ENCODE data around the gene QRICH1. TPM values are rescaled to one million over a fixed set of nuclear protein-coding genes. Genes with fewer than 3 reads are reported as not detected.

QRICH1 gene
- total RNA-seq, 1 experiment from 2014 or later, result 123 TPM

DNA sequence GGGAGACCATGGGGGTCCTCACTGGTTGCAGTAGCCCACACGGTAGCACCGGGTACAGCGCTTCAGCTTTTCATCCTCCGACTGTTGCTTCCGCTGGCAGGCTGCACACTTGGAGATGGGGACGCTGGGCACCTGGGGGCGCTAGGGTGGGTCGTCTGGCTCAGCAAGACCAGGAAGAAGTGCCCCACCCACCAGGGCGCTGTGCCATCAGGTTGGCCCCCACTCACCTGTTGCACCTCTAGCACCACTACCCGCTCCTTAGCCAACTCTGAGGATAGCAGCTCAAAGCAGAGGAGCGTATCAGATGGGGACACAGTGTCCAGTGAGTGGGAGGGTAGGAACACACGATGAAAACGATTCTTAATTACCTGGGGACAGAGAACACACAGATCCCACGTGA is 18.4 kb upstream of the QRICH1 start:
- H3K4me1 Mint-ChIP-seq, result no peaks in the 10 kb centered on the region
- CTCF ChIA-PET, result no interaction called here
- no peaks in the 10 kb centered on the region for H3K27me3 Mint-ChIP-seq (ENCODE audit: low read depth)
- H3K36me3 Mint-ChIP-seq, result peaks cover 48% of the 10 kb centered on the region
- TF ChIP-seq CTCF (IDR thresholded peaks at IDR 0.05) (no peak), CREB1 (CRISPR knock-in tag; IDR thresholded peaks at IDR 0.05) (no peak), CBFB (CRISPR knock-in tag; IDR thresholded peaks at IDR 0.05; ENCODE audit: low read depth) (no peak), MLX (CRISPR knock-in tag; IDR thresholded peaks at IDR 0.05) (no peak), MAX (CRISPR knock-in tag; IDR thresholded peaks at IDR 0.05) (no peak), RORB (CRISPR knock-in tag; IDR thresholded peaks at IDR 0.05) (no peak), NR3C1 (CRISPR knock-in tag; conservative IDR thresholded peaks at IDR 0.05; ENCODE audit: low read depth) (no peak), KAT7 (CRISPR knock-in tag; IDR thresholded peaks at IDR 0.05; ENCODE audit: borderline replicate concordance) (no peak), ZNF138 (CRISPR knock-in tag; conservative IDR thresholded peaks at IDR 0.05) (no peak), ZNF121 (CRISPR knock-in tag; IDR thresholded peaks at IDR 0.05) (no peak), JUN (CRISPR knock-in tag; IDR thresholded peaks at IDR 0.05) (no peak), ZBTB21 (CRISPR knock-in tag; IDR thresholded peaks at IDR 0.05; ENCODE audit: borderline replicate concordance) (no peak), GRHL2 (CRISPR knock-in tag; IDR thresholded peaks at IDR 0.05; ENCODE audit: insufficient replicate concordance, severe bottlenecking) (no peak)
- TF ChIP-seq, protein P1, sequence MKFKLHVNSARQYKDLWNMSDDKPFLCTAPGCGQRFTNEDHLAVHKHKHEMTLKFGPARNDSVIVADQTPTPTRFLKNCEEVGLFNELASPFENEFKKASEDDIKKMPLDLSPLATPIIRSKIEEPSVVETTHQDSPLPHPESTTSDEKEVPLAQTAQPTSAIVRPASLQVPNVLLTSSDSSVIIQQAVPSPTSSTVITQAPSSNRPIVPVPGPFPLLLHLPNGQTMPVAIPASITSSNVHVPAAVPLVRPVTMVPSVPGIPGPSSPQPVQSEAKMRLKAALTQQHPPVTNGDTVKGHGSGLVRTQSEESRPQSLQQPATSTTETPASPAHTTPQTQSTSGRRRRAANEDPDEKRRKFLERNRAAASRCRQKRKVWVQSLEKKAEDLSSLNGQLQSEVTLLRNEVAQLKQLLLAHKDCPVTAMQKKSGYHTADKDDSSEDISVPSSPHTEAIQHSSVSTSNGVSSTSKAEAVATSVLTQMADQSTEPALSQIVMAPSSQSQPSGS (CRISPR knock-in tag; IDR thresholded peaks at IDR 0.05; ENCODE audit: borderline replicate concordance, low read depth), result no peak
- TF ChIP-seq, protein P2, sequence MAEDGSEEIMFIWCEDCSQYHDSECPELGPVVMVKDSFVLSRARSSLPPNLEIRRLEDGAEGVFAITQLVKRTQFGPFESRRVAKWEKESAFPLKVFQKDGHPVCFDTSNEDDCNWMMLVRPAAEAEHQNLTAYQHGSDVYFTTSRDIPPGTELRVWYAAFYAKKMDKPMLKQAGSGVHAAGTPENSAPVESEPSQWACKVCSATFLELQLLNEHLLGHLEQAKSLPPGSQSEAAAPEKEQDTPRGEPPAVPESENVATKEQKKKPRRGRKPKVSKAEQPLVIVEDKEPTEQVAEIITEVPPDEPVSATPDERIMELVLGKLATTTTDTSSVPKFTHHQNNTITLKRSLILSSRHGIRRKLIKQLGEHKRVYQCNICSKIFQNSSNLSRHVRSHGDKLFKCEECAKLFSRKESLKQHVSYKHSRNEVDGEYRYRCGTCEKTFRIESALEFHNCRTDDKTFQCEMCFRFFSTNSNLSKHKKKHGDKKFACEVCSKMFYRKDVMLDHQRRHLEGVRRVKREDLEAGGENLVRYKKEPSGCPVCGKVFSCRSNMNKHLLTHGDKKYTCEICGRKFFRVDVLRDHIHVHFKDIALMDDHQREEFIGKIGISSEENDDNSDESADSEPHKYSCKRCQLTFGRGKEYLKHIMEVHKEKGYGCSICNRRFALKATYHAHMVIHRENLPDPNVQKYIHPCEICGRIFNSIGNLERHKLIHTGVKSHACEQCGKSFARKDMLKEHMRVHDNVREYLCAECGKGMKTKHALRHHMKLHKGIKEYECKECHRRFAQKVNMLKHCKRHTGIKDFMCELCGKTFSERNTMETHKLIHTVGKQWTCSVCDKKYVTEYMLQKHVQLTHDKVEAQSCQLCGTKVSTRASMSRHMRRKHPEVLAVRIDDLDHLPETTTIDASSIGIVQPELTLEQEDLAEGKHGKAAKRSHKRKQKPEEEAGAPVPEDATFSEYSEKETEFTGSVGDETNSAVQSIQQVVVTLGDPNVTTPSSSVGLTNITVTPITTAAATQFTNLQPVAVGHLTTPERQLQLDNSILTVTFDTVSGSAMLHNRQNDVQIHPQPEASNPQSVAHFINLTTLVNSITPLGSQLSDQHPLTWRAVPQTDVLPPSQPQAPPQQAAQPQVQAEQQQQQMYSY (CRISPR knock-in tag; IDR thresholded peaks at IDR 0.05), result no peak
- H3K27ac Mint-ChIP-seq, result no peak overlapping the region
- H3K4me3 Mint-ChIP-seq, result no peak overlapping the region
- peak; percentile 30; the same call in 1 of the 2 replicates for ATAC-seq
- H3K9me3 Mint-ChIP-seq, result no peaks in the 10 kb centered on the region
- POLR2A ChIA-PET, result no interaction called here
- DNase-seq (ENCODE audit: low spot score), result no peak

DNA sequence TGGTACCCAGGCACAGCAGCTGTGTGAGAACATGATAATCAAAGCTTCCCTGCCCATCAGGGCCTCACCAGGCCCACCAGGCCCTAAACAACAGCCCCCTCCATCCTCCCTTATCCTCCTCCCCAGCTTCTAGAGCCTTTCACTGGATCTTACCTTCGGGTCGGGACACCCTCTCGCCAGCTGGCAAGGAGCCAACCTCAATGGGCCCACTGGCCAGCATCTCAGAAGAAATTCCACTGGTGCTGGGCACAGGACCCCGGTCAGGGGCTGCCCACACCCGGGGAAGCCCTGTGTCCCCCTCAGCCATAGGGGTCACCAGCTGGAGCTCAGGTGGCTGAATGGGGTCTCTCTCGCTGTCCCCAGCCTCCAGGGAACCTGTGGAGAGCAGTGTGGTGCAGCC is 17.5 kb upstream of the QRICH1 start:
- peaks cover 43% of the 10 kb centered on the region for H3K36me3 Mint-ChIP-seq
- H3K4me3 Mint-ChIP-seq, result no peak overlapping the region
- ChIA-PET POLR2A (no interaction called here), CTCF (interaction anchor here (1.0 kb wide), 1 partner anchor 21 kb away, joined by 3 read pairs; the partner anchor contains the start of gene LAMB2)
- H3K27ac Mint-ChIP-seq, result no peak overlapping the region
- no peaks in the 10 kb centered on the region for H3K4me1 Mint-ChIP-seq
- H3K9me3 Mint-ChIP-seq, result no peaks in the 10 kb centered on the region
- no peaks in the 10 kb centered on the region for H3K27me3 Mint-ChIP-seq (ENCODE audit: low read depth)
- ATAC-seq (no peak), DNase-seq (ENCODE audit: low spot score) (no peak)
- no peak for TF ChIP-seq ZNF232 (CRISPR knock-in tag; IDR thresholded peaks at IDR 0.05)
- TF ChIP-seq, protein P1 (CRISPR knock-in tag; IDR thresholded peaks at IDR 0.05; ENCODE audit: borderline replicate concordance, low read depth), result no peak
- no peak for TF ChIP-seq TP53 (CRISPR knock-in tag; IDR thresholded peaks at IDR 0.05)
- no peak for TF ChIP-seq AFF4 (CRISPR knock-in tag; IDR thresholded peaks at IDR 0.05; ENCODE audit: borderline replicate concordance)
- no peak for TF ChIP-seq NR2C2 (CRISPR knock-in tag; IDR thresholded peaks at IDR 0.05)
- no peak for TF ChIP-seq IRF2 (CRISPR knock-in tag; IDR thresholded peaks at IDR 0.05; ENCODE audit: borderline replicate concordance, low read depth)
- no peak for TF ChIP-seq HMGXB4 (CRISPR knock-in tag; IDR thresholded peaks at IDR 0.05)
- no peak for TF ChIP-seq RORB (CRISPR knock-in tag; IDR thresholded peaks at IDR 0.05)

Data from WTC11 (cell line).